Osteoblast (primary cell): ENCODE data around the gene SAC3D1. TPM values are rescaled to one million over a fixed set of nuclear protein-coding genes. Genes with fewer than 3 reads are reported as not detected.
A peak's percentile ranks its signal among the peaks of the same experiment; 100 is the strongest.

Source experiments
- DNase-seq: peaks from one replicate; pipeline ENCODE4 v3.0.0; 2011; ENCODE audit warnings: low spot score, mixed read lengths; ENCODE audit not compliant: insufficient read length; ENCODE audit errors: missing footprints
- H2AFZ ChIP-seq: 2 replicates; pipeline ENCODE4 v1.6.0; 2011; ENCODE audit warnings: mild to moderate bottlenecking, low read length
- H3K27ac ChIP-seq: 2 replicates; pipeline ENCODE4 v1.5.1; 2011; ENCODE audit warnings: mild to moderate bottlenecking, low read depth, low read length, moderate library complexity
- H3K27me3 ChIP-seq: 2 replicates; pipeline ENCODE4 v1.6.0; 2012; ENCODE audit warnings: mild to moderate bottlenecking, control low read depth, inconsistent platforms, low read length, moderate library complexity; ENCODE audit not compliant: insufficient read depth
- H3K36me3 ChIP-seq: 2 replicates; pipeline ENCODE4 v1.5.1; 2011; ENCODE audit warnings: mild to moderate bottlenecking, low read length, control low read depth, moderate library complexity; ENCODE audit not compliant: insufficient read depth
- H3K4me1 ChIP-seq: 2 replicates; pipeline ENCODE4 v1.5.1; 2011; ENCODE audit warnings: mild to moderate bottlenecking, low read length, control low read depth, moderate library complexity; ENCODE audit not compliant: insufficient read depth
- H3K4me2 ChIP-seq: 2 replicates; pipeline ENCODE4 v1.6.0; 2011; ENCODE audit warnings: mild to moderate bottlenecking, low read length; ENCODE audit not compliant: insufficient read depth
- H3K4me3 ChIP-seq: fragments of 200-600 bp; sonication (generic); 3 replicates; pipeline ENCODE4 v1.5.1; 2012; ENCODE audit warnings: mild to moderate bottlenecking, low read length, inconsistent platforms; ENCODE audit not compliant: insufficient read depth
- H3K79me2 ChIP-seq: 2 replicates; pipeline ENCODE4 v1.6.0; 2012; ENCODE audit warnings: mild to moderate bottlenecking, low read length, control low read depth, inconsistent platforms; ENCODE audit not compliant: insufficient read depth
- H3K9me3 ChIP-seq: 2 replicates; pipeline ENCODE4 v1.5.1; 2011; ENCODE audit warnings: low read depth, low read length, control low read depth
- H4K20me1 ChIP-seq: 2 replicates; pipeline ENCODE4 v1.6.0; 2012; ENCODE audit warnings: mild to moderate bottlenecking, low read length, control low read depth; ENCODE audit not compliant: insufficient read depth
- total RNA-seq: library from RNA; depleted of rRNA; stranded (reverse); fragments of >200 nt; gene quantifications from 2 replicates; pipeline ENCODE4 v1.2.3, GENCODE V29; 2012
- TF ChIP-seq, protein P1 (sequence below): IDR thresholded peaks from 2 replicates; pipeline ENCODE4 v1.5.1; 2011; ENCODE audit warnings: mild to moderate bottlenecking, low read depth, low read length, moderate library complexity; ENCODE audit errors: extremely low read depth

Gene SAC3D1
- total RNA-seq, 1 donor: 7.6 TPM

- Histone ChIP-seq H3K4me1 (peaks cover 8% of the 10 kb centered on the region), H3K36me3 (peaks cover 3% of the 10 kb centered on the region), H3K4me3 (no peak overlapping the region), H3K9me3 (no peaks in the 10 kb centered on the region), H3K4me2 (no peak overlapping the region), H3K79me2 (no peaks in the 10 kb centered on the region), H3K27me3 (no peaks in the 10 kb centered on the region), H3K27ac (no peak overlapping the region), H2AFZ (no peak overlapping the region), H4K20me1 (no peaks in the 10 kb centered on the region)
- DNase-seq: peak; percentile 25
- TF ChIP-seq, protein P1, sequence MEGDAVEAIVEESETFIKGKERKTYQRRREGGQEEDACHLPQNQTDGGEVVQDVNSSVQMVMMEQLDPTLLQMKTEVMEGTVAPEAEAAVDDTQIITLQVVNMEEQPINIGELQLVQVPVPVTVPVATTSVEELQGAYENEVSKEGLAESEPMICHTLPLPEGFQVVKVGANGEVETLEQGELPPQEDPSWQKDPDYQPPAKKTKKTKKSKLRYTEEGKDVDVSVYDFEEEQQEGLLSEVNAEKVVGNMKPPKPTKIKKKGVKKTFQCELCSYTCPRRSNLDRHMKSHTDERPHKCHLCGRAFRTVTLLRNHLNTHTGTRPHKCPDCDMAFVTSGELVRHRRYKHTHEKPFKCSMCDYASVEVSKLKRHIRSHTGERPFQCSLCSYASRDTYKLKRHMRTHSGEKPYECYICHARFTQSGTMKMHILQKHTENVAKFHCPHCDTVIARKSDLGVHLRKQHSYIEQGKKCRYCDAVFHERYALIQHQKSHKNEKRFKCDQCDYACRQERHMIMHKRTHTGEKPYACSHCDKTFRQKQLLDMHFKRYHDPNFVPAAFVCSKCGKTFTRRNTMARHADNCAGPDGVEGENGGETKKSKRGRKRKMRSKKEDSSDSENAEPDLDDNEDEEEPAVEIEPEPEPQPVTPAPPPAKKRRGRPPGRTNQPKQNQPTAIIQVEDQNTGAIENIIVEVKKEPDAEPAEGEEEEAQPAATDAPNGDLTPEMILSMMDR: no peak
Measured at GRCh38 chr11:65032216-65032615, 8.8 kb upstream of the SAC3D1 start.

DNA sequence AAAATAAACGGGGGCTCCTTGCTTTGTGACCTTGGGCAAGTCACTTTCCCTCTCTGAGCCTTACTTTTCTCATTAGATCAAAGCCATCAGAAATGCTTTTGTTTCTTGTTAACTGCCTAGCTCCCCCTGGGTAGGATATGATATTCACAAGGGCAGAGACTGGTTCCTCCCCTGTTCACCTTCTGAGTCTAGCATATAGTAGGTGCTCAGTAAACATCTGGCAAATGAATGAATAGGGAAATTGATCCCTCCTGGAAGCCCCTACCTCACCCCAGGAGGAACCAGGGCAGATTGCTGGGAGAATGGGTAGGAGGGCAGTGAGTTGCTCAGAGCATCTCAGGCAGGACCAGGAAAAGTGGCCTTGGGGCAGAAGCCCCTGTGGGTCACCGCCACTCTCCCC, 6.6 kb upstream of the SAC3D1 start:
- Histone ChIP-seq H3K9me3 (no peaks in the 10 kb centered on the region), H3K4me3 (no peak overlapping the region), H3K4me1 (no peaks in the 10 kb centered on the region), H2AFZ (no peak overlapping the region), H3K27me3 (no peaks in the 10 kb centered on the region), H3K36me3 (peaks cover 6% of the 10 kb centered on the region), H4K20me1 (no peaks in the 10 kb centered on the region), H3K27ac (no peak overlapping the region), H3K79me2 (no peaks in the 10 kb centered on the region), H3K4me2 (no peak overlapping the region)
- DNase-seq: peak; percentile 44
- TF ChIP-seq, protein P1: no peak

DNA sequence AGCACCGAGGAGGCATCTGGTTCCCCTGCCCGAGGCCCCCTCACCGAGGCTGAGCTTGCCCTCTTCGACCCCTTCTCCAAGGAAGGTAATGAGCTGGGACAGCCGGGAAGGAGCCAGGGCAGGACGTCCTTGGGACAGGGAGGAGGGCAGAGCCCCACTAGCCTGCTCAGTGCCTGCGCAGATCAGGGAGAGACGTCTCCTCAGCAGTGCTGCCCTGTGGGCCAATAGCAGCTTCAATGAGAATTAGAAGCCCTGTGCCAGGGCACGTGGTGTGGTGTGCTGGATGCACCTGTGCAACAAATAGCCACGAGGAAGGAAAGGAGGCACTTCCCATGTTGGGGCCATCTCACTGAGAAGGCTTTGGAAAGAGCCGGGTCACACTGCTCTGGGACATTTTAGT, 5.4 kb upstream of the SAC3D1 start:
- Histone ChIP-seq H3K4me2 (no peak overlapping the region), H3K36me3 (peaks cover 6% of the 10 kb centered on the region), H3K9me3 (no peaks in the 10 kb centered on the region), H4K20me1 (no peaks in the 10 kb centered on the region), H3K79me2 (no peaks in the 10 kb centered on the region), H2AFZ (no peak overlapping the region), H3K4me1 (peaks cover 5% of the 10 kb centered on the region), H3K4me3 (no peak overlapping the region), H3K27ac (no peak overlapping the region), H3K27me3 (no peaks in the 10 kb centered on the region)
- TF ChIP-seq, protein P1: no peak
- no peak for DNase-seq

- DNase-seq: peak; percentile 47
- no peaks in the 10 kb centered on the region for H3K9me3 ChIP-seq
- peaks cover 6% of the 10 kb centered on the region for H3K36me3 ChIP-seq
- no peak overlapping the region for H2AFZ ChIP-seq
- H3K4me3 ChIP-seq: no peak overlapping the region
- no peak overlapping the region for H3K27ac ChIP-seq
- no peak overlapping the region for H3K4me2 ChIP-seq
- peaks cover 3% of the 10 kb centered on the region for H3K79me2 ChIP-seq
- no peaks in the 10 kb centered on the region for H4K20me1 ChIP-seq
- TF ChIP-seq, protein P1: no peak
- H3K27me3 ChIP-seq: no peaks in the 10 kb centered on the region
- H3K4me1 ChIP-seq: peaks cover 10% of the 10 kb centered on the region
Measured at GRCh38 chr11:65036931-65037330, 4.1 kb upstream of the SAC3D1 start.
